MM.1S (cell line): ENCODE data around the gene MYOCD.

ENCODE experiments used
- DNase-seq: peaks from one replicate; pipeline ENCODE4 v3.0.0-alpha.2; 2015
- H2AFZ ChIP-seq: fragments of 300-600 bp; sonication (generic); 2 replicates; pipeline ENCODE4 v1.6.0; 2016; ENCODE audit warnings: antibody characterized with exemption, low read length
- H3F3A ChIP-seq: fragments of 300-600 bp; sonication (generic); 2 replicates; pipeline ENCODE4 v1.6.1; 2016; ENCODE audit warnings: mild to moderate bottlenecking, antibody characterized with exemption, low read length, moderate library complexity, mixed read lengths; ENCODE audit not compliant: insufficient read depth
- H3K27ac ChIP-seq: fragments of 300-600 bp; sonication (generic); 2 replicates; pipeline ENCODE4 v1.5.1; 2016; ENCODE audit warnings: mild to moderate bottlenecking, low read length
- H3K27me3 ChIP-seq: fragments of 300-600 bp; sonication (generic); replicated peaks from 2 replicates; pipeline ENCODE4 v1.6.0; 2016; ENCODE audit warnings: low read length; ENCODE audit not compliant: insufficient read depth
- H3K36me3 ChIP-seq: fragments of 300-600 bp; sonication (generic); replicated peaks from 2 replicates; pipeline ENCODE4 v1.6.1; 2016; ENCODE audit warnings: mild to moderate bottlenecking, low read length, mixed read lengths; ENCODE audit not compliant: insufficient read depth
- H3K4me1 ChIP-seq: fragments of 300-600 bp; sonication (generic); 2 replicates; pipeline ENCODE4 v1.6.1; 2016; ENCODE audit warnings: low read length, mixed read lengths
- H3K4me2 ChIP-seq: fragments of 300-600 bp; sonication (generic); 2 replicates; pipeline ENCODE4 v1.6.0; 2016; ENCODE audit warnings: low read depth, low read length
- H3K4me3 ChIP-seq: fragments of 300-600 bp; sonication (generic); 2 replicates; pipeline ENCODE4 v1.5.1; 2016; ENCODE audit warnings: low read length, mixed read lengths
- H3K79me2 ChIP-seq: fragments of 300-600 bp; sonication (generic); 2 replicates; pipeline ENCODE4 v1.6.1; 2016; ENCODE audit warnings: mixed run types, low read length, mixed read lengths
- H3K9ac ChIP-seq: fragments of 300-600 bp; sonication (generic); 2 replicates; pipeline ENCODE4 v1.6.1; 2016; ENCODE audit warnings: low read length, mixed read lengths
- H3K9me2 ChIP-seq: fragments of 300-600 bp; sonication (generic); replicated peaks from 2 replicates; pipeline ENCODE4 v1.6.1; 2016; ENCODE audit warnings: mild to moderate bottlenecking, low read length, mixed read lengths; ENCODE audit not compliant: insufficient read depth
- H3K9me3 ChIP-seq: fragments of 300-600 bp; sonication (generic); replicated peaks from 2 replicates; pipeline ENCODE4 v1.6.1; 2016; ENCODE audit warnings: mild to moderate bottlenecking, low read length, mixed read lengths; ENCODE audit not compliant: insufficient read depth
- H4K20me1 ChIP-seq: fragments of 300-600 bp; sonication (generic); 2 replicates; pipeline ENCODE4 v1.6.1; 2016; ENCODE audit warnings: mild to moderate bottlenecking, low read length, moderate library complexity, mixed read lengths; ENCODE audit not compliant: insufficient read depth
- EZH2 ChIP-seq: fragments of 300-600 bp; sonication (generic); optimal IDR thresholded peaks from 2 replicates; pipeline ENCODE3; 2017; ENCODE audit warnings: low read depth, mild to moderate bottlenecking, antibody characterized with exemption, low read length, mixed read lengths
- EZH2phosphoT487 ChIP-seq: fragments of 300-600 bp; sonication (generic); IDR thresholded peaks from 2 replicates; pipeline ENCODE4 v1.6.1; 2018; ENCODE audit warnings: antibody characterized with exemption, low read length
- TF ChIP-seq, protein P1 (sequence below): fragments of 300-600 bp; sonication (generic); IDR thresholded peaks from 2 replicates; pipeline ENCODE4 v1.5.1; 2016; ENCODE audit warnings: antibody characterized with exemption, low read length, mixed read lengths

MYOCD gene

DNA sequence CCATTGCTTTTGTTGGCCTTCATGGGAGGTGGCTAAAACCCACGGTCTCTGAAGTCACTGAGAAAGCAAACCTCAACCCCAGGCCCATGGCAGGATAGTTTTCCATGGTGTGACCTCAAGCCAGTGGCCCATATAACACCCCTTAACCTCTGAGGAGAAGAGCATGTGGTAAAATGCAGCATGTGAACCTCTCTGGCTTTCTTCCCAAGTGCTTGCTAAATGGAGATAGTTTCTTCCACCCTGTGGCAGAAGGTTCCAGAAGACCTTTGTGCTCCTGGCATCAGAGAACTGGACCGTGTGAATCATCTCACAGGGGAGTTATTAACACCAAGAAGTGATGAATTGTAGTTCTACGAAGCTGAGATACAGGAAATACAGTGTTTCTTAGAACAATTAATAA is 47.3 kb downstream of the MYOCD start:
- no peak for DNase-seq
- H3K9ac ChIP-seq, result no peak overlapping the region
- no peak overlapping the region for H3K4me3 ChIP-seq
- H3K27me3 ChIP-seq, result no peaks in the 10 kb centered on the region
- H3K27ac ChIP-seq, result no peak overlapping the region
- no peaks in the 10 kb centered on the region for H3K79me2 ChIP-seq
- H3K36me3 ChIP-seq, result no peaks in the 10 kb centered on the region
- no peaks in the 10 kb centered on the region for H3F3A ChIP-seq
- H3K4me2 ChIP-seq, result no peak overlapping the region
- TF ChIP-seq EZH2 (no peak), EZH2phosphoT487 (no peak)
- TF ChIP-seq, protein P1, sequence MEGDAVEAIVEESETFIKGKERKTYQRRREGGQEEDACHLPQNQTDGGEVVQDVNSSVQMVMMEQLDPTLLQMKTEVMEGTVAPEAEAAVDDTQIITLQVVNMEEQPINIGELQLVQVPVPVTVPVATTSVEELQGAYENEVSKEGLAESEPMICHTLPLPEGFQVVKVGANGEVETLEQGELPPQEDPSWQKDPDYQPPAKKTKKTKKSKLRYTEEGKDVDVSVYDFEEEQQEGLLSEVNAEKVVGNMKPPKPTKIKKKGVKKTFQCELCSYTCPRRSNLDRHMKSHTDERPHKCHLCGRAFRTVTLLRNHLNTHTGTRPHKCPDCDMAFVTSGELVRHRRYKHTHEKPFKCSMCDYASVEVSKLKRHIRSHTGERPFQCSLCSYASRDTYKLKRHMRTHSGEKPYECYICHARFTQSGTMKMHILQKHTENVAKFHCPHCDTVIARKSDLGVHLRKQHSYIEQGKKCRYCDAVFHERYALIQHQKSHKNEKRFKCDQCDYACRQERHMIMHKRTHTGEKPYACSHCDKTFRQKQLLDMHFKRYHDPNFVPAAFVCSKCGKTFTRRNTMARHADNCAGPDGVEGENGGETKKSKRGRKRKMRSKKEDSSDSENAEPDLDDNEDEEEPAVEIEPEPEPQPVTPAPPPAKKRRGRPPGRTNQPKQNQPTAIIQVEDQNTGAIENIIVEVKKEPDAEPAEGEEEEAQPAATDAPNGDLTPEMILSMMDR, result no peak
- H3K9me3 ChIP-seq, result no peaks in the 10 kb centered on the region
- H2AFZ ChIP-seq, result no peak overlapping the region
- no peaks in the 10 kb centered on the region for H3K4me1 ChIP-seq
- no peaks in the 10 kb centered on the region for H4K20me1 ChIP-seq
- no peaks in the 10 kb centered on the region for H3K9me2 ChIP-seq

DNA sequence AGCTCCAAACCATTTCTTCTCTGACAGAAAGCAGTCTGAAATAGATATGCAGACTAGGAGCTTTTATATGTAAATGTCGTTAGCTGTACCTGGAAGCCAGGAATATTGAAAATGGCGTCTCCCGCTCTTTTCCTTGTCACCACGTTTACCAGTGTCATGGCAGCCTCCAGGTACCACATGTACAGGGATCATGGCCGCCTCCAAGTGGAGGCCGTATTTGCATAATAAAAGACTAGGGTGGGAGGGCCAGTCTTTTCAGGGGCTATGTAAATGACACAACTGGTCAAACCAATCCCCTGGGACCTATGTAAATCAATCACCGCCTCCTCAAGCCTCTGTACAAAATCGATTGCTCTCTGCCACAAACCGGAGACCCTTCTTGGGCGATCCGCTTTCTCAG is 54.3 kb downstream of the MYOCD start:
- TF ChIP-seq, protein P1, result no peak
- TF ChIP-seq EZH2phosphoT487 (no peak), EZH2 (no peak)
- H3F3A ChIP-seq, result no peaks in the 10 kb centered on the region
- no peaks in the 10 kb centered on the region for H3K9me3 ChIP-seq
- H3K4me2 ChIP-seq, result no peak overlapping the region
- no peaks in the 10 kb centered on the region for H3K27me3 ChIP-seq
- no peak overlapping the region for H2AFZ ChIP-seq
- no peaks in the 10 kb centered on the region for H3K4me1 ChIP-seq
- H4K20me1 ChIP-seq, result no peaks in the 10 kb centered on the region
- DNase-seq, result no peak
- H3K9ac ChIP-seq, result no peak overlapping the region
- no peaks in the 10 kb centered on the region for H3K36me3 ChIP-seq
- no peak overlapping the region for H3K4me3 ChIP-seq
- H3K79me2 ChIP-seq, result no peaks in the 10 kb centered on the region
- no peak overlapping the region for H3K27ac ChIP-seq
- no peaks in the 10 kb centered on the region for H3K9me2 ChIP-seq

DNA sequence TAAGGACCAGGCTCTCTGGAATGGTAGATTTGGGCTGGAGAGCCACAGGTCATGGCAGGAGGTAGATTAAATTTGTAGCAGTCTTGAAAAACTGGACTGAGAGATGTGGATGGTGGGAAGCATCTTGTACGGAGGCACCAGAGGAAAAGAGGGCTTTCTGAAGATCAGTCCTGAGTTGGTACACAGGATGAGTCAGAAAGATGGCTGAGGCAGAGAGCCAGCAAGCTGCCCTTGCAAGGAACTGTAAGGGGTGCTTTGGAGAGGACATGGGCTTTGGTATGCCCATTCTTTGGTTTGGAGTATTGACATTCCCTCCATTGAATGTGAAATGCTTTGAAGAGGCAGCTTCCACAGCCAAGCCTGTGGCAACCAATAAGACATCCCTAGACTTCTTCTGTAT is 55.9 kb downstream of the MYOCD start:
- Histone ChIP-seq H3K36me3 (no peaks in the 10 kb centered on the region), H3K27me3 (no peaks in the 10 kb centered on the region), H3K4me3 (no peak overlapping the region), H3K4me1 (no peaks in the 10 kb centered on the region), H3K9ac (no peak overlapping the region), H3K27ac (no peak overlapping the region), H3K4me2 (no peak overlapping the region), H2AFZ (no peak overlapping the region), H4K20me1 (no peaks in the 10 kb centered on the region), H3F3A (no peaks in the 10 kb centered on the region), H3K9me2 (no peaks in the 10 kb centered on the region), H3K79me2 (no peaks in the 10 kb centered on the region), H3K9me3 (no peaks in the 10 kb centered on the region)
- TF ChIP-seq, protein P1, result no peak
- no peak for TF ChIP-seq EZH2
- no peak for TF ChIP-seq EZH2phosphoT487
- DNase-seq, result no peak

DNA sequence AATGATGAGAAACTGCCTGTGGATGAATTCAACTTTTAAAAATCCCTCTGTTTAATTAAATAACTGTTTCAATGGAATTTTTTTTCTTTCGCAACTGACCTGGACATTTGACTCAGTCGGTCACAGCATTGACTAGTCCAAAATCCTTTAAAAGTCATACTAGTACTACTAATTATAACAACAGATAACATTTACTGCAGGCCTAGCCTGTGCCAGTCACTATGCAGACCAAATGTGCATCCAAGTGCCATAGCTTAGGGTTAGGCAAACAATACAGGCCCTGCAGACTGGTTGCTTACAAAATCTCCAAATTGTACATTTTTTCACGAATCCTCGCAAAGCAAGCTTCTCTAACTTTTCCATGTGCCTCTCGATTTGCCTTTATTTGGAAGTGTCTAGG is 56.6 kb downstream of the MYOCD start:
- Histone ChIP-seq H3K9ac (no peak overlapping the region), H3F3A (no peaks in the 10 kb centered on the region), H3K36me3 (no peaks in the 10 kb centered on the region), H3K79me2 (no peaks in the 10 kb centered on the region), H3K4me3 (no peak overlapping the region), H2AFZ (no peak overlapping the region), H4K20me1 (no peaks in the 10 kb centered on the region), H3K9me3 (no peaks in the 10 kb centered on the region), H3K4me2 (no peak overlapping the region), H3K4me1 (no peaks in the 10 kb centered on the region), H3K27ac (no peak overlapping the region), H3K27me3 (no peaks in the 10 kb centered on the region), H3K9me2 (no peaks in the 10 kb centered on the region)
- TF ChIP-seq EZH2phosphoT487, result no peak
- TF ChIP-seq EZH2, result no peak
- TF ChIP-seq, protein P1, result no peak
- no peak for DNase-seq
